ENCODE data around the gene CYTH2.

The CYTH2 gene, protein sequence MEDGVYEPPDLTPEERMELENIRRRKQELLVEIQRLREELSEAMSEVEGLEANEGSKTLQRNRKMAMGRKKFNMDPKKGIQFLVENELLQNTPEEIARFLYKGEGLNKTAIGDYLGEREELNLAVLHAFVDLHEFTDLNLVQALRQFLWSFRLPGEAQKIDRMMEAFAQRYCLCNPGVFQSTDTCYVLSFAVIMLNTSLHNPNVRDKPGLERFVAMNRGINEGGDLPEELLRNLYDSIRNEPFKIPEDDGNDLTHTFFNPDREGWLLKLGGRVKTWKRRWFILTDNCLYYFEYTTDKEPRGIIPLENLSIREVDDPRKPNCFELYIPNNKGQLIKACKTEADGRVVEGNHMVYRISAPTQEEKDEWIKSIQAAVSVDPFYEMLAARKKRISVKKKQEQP

DNA sequence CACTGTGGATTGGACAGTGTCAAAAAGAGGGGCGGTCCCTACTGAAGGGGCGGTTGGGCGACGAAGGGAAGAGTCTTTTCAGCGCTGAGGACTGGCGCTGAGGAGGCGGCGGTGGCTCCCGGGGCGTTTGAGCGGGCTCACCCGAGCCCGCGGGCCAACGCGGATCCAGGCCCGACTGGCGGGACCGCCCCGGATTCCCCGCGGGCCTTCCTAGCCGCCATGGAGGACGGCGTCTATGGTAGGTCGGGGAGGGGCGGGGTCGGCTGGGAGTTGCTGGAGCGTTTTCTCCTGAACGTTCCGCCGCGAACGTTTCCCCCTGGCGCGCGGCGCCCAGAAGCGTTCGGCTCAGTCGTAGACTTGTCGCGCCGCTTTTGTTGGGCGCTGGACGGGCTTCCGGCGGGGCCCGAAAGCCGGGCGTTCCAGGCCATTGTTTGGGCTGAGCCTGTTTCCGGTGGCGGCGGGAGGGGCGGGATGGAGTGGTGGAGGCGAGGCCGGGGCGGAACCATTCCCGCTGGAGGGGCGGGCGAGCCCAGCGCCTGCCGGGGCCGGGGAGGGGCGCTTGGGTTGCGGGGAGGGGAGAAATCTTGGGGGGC, at the start of gene CYTH2:
Gene CYTH2 (plus strand): TSS at position 81 of the 593 bp plus-strand sequence. CDS start 139 bp downstream, at position 220.
- H3K27ac ChIP-seq = peak within 1 kb of the TSS; percentile 97
- TF ChIP-seq, protein P1, sequence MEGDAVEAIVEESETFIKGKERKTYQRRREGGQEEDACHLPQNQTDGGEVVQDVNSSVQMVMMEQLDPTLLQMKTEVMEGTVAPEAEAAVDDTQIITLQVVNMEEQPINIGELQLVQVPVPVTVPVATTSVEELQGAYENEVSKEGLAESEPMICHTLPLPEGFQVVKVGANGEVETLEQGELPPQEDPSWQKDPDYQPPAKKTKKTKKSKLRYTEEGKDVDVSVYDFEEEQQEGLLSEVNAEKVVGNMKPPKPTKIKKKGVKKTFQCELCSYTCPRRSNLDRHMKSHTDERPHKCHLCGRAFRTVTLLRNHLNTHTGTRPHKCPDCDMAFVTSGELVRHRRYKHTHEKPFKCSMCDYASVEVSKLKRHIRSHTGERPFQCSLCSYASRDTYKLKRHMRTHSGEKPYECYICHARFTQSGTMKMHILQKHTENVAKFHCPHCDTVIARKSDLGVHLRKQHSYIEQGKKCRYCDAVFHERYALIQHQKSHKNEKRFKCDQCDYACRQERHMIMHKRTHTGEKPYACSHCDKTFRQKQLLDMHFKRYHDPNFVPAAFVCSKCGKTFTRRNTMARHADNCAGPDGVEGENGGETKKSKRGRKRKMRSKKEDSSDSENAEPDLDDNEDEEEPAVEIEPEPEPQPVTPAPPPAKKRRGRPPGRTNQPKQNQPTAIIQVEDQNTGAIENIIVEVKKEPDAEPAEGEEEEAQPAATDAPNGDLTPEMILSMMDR (IDR thresholded peaks at IDR 0.05) = no peak
- TF ChIP-seq ZFX (IDR thresholded peaks at IDR 0.05; ENCODE audit: borderline replicate concordance) = no peak

DNA sequence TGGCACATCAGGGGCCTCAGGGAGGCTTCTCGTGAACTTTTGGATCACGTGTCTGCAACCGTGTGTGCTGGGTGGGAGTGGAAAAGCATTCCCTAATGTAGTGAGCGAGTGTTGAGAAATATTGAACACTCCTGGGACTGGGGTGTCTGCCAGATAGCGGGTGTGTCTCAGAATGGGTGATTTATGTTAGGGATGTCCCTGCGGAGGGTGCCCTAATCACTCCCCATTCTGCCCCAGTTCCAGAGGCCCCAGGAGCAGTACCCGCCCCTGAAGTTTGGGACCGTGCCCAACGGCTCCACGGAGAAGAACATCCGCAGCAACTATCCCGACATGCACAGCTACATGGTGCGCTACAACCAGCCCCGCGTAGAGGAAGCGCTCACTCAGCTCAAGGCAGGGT, 47.6 kb upstream of the CYTH2 start:
- TF ChIP-seq, protein P1 (IDR thresholded peaks at IDR 0.05) = no peak
- TF ChIP-seq ZFX (IDR thresholded peaks at IDR 0.05; ENCODE audit: borderline replicate concordance) = no peak
- no peak overlapping the region for H3K27ac ChIP-seq

DNA sequence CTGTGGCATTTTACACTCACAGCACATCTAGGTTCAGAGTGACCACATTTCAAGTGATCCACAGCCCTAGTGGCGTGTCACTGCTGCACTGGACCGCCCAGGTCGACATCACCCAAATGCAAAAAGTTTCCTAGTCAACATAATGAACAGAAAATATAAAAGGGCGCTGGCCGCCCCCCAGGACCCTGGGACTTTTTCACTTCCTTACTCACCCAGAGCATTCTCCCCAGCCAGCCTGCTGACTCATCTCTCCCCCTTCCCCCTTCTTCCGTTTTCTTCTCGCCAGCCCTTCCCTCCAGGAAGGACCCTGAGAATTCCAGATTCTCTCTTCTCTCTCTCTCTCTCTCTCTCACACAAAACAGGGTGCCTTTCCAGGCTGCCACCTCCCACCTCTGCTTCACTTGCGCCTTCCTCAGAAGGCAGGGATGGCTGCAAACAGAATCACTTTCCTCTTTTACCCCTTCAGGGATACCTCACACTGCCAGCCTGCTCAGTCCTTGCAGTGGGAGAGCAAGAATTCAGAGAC, 44.4 kb upstream of the CYTH2 start:
- H3K27ac ChIP-seq = no peak overlapping the region
- no peak for TF ChIP-seq ZFX (IDR thresholded peaks at IDR 0.05; ENCODE audit: borderline replicate concordance)
- TF ChIP-seq, protein P1 (IDR thresholded peaks at IDR 0.05) = no peak

DNA sequence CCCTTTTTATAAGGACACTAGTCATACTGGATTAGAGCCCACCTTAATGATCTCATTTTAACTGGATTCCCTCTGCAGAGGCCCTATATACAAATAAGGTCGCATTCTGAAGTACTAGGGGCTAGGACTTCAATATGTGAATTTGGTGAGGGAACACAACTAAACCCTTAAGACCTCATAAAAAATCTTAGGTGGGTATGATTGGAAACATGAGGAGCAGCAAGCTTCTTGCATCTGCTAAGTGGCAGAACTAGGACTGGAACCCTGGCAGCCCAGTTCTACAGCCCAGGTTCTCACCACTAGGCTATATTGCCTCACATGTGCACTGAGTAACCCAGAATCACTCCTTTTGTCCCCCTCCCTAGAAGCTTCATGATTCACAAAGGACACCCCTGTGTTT, 40.5 kb upstream of the CYTH2 start:
- TF ChIP-seq ZFX (IDR thresholded peaks at IDR 0.05; ENCODE audit: borderline replicate concordance) = no peak
- TF ChIP-seq, protein P1 (IDR thresholded peaks at IDR 0.05) = no peak
- H3K27ac ChIP-seq = no peak overlapping the region

DNA sequence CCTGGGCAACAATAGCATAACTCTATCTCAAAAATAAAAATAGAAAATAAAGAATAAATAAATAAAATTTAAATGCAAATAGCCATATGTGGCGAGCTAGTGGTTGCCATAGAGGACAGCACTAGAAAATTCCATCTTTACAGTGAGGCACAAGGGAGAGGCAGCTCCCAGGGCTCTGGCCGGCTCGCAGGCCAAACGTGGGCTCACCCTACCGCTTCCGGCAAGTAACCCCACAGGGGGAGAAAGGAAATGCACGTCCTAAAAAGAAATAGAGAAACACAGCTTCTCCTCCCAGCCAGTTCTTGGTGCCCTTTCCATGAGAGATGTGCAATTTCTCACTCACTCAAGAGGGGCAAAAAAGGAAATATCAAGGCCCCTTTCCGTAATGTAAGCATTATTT, 35.8 kb upstream of the CYTH2 start:
- TF ChIP-seq, protein P1 (IDR thresholded peaks at IDR 0.05) = no peak
- TF ChIP-seq ZFX (IDR thresholded peaks at IDR 0.05; ENCODE audit: borderline replicate concordance) = no peak
- H3K27ac ChIP-seq = no peak overlapping the region

DNA sequence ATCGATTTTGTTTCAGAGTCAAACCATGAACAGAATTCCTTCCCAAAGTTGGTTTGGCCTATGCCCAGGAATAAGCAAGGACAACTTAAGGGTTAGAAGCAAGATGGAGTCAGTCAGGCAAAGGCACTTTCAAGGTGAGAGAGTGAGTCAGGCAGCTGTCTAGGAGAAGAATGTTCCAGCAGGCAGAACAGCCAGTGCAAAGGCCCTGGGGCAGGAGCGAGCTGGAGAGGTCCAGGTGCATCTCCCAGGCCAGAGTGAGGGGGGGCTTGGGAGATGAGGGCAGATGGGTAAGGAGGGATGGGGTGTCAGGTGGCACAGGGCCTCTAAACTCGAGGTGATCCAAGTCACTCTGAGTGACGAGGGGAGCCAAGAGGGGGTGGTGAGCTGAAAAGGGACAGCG, 32.6 kb upstream of the CYTH2 start:
- TF ChIP-seq ZFX (IDR thresholded peaks at IDR 0.05; ENCODE audit: borderline replicate concordance) = no peak
- TF ChIP-seq, protein P1 (IDR thresholded peaks at IDR 0.05) = no peak
- no peak overlapping the region for H3K27ac ChIP-seq
